Measurements from ENCODE around the gene CD247.

- no peak for TF ChIP-seq CTCF (IDR thresholded peaks at IDR 0.05; ENCODE audit: borderline replicate concordance, extremely low read depth, low read length, poor library complexity, severe bottlenecking)
- no peak for TF ChIP-seq EZH2 (IDR thresholded peaks at IDR 0.05; ENCODE audit: borderline replicate concordance, low read depth, low read length, severe bottlenecking)
Measured at GRCh38 chr1:167486090-167486824, 32.1 kb downstream of the CD247 start.
